Measurements from ENCODE around the gene PDLIM5.
"Not testable (repeated sequence)": the region's sequence is repeated elsewhere in the genome, so short reads cannot be mapped to it uniquely, and the experiment has no call there.

The PDLIM5 gene

GRCh38 chr4:94665021-94665420 lies 213.3 kb downstream of the PDLIM5 start:
- DNase-seq, result not testable (repeated sequence)

GRCh38 chr4:94665500-94666404 lies 214.0 kb downstream of the PDLIM5 start:
- no peak for DNase-seq

GRCh38 chr4:94668724-94669123 lies 217.0 kb downstream of the PDLIM5 start:
- DNase-seq, result no peak

GRCh38 chr4:94669672-94670664 lies 218.2 kb downstream of the PDLIM5 start:
- DNase-seq, result no peak

- DNase-seq, result no peak
Observed at GRCh38 chr4:94671113-94671512, 219.4 kb downstream of the PDLIM5 start.

- no peak for DNase-seq
Observed at GRCh38 chr4:94673961-94674360, 222.2 kb downstream of the PDLIM5 start.

- DNase-seq, result no peak
Observed at GRCh38 chr4:94676970-94677369, 225.2 kb downstream of the PDLIM5 start.

- DNase-seq, result no peak
Observed at GRCh38 chr4:94678896-94679295, 227.2 kb downstream of the PDLIM5 start.

- no peak for DNase-seq
Observed at GRCh38 chr4:94680176-94680862, 228.6 kb downstream of the PDLIM5 start.

GRCh38 chr4:94686086-94686485 lies 234.3 kb downstream of the PDLIM5 start:
- no peak for DNase-seq

- no peak for DNase-seq
Observed at GRCh38 chr4:94689155-94689860, 237.6 kb downstream of the PDLIM5 start.

- DNase-seq, result no peak
Observed at GRCh38 chr4:94690851-94691254, 239.1 kb downstream of the PDLIM5 start.

GRCh38 chr4:94691552-94691951 lies 239.8 kb downstream of the PDLIM5 start:
- DNase-seq, result no peak

GRCh38 chr4:94695384-94695783 lies 243.6 kb downstream of the PDLIM5 start:
- DNase-seq, result no peak

GRCh38 chr4:94698187-94698586 lies 246.4 kb downstream of the PDLIM5 start:
- no peak for DNase-seq

GRCh38 chr4:94700298-94700697 lies 248.6 kb downstream of the PDLIM5 start:
- no peak for DNase-seq

- DNase-seq, result no peak
Observed at GRCh38 chr4:94701631-94702300, 250.0 kb downstream of the PDLIM5 start.

- no peak for DNase-seq
Observed at GRCh38 chr4:94711635-94712034, 259.9 kb downstream of the PDLIM5 start.

GRCh38 chr4:94714365-94715160 lies 262.8 kb downstream of the PDLIM5 start:
- no peak for DNase-seq

GRCh38 chr4:94715726-94716125 lies 264.0 kb downstream of the PDLIM5 start:
- no peak for DNase-seq

Data from stimulated activated CD4-positive, alpha-beta T cell treated with anti-CD3 and anti-CD28 coated beads, Interleukin-2, amount 100 ng/mL, for 24 hours (primary cell).